Endothelial cell of umbilical vein (primary cell): ENCODE data around the gene SINHCAF. TPM values are rescaled to one million over a fixed set of nuclear protein-coding genes. Genes with fewer than 3 reads are reported as not detected.

Source experiments
- BruUV-seq: library from RNA; stranded (reverse); fragments of 400-500 nt; replicated peaks from 2 replicates; lab custom pipeline; 2021; lab: Mats Ljungman, UMichigan
- CTCF ChIA-PET: fragments of 300-600, 350-600 bp; sonication (Branson Sonifier 250); formaldehyde crosslinking; loops from one replicate; lab custom pipeline; 2021; ENCODE audit warnings: antibody characterized with exemption, inconsistent platforms; lab: Charles Lee
- POLR2A ChIA-PET: fragments of 300-600, 350-600 bp; sonication (Branson Sonifier 250); formaldehyde crosslinking; loops from one replicate; lab custom pipeline; 2021; ENCODE audit warnings: antibody characterized with exemption, inconsistent platforms; lab: Charles Lee
- DNase-seq: peaks from one replicate; pipeline ENCODE4 v3.0.0-alpha.2; 2011; ENCODE audit warnings: low read depth, low spot score
- FAIRE-seq: peaks from 2 replicates; lab custom pipeline; 2011; peaks lifted over from hg19 to GRCh38; lab: Jason Lieb, UNC
- H2AFZ ChIP-seq: 2 replicates; pipeline ENCODE4 v1.6.0; 2012; ENCODE audit warnings: low read depth, low read length, control low read depth, inconsistent platforms
- H3K27ac ChIP-seq: 2 replicates; pipeline ENCODE4 v1.5.1; 2011; ENCODE audit warnings: low read depth, mild to moderate bottlenecking, control low read depth, low read length, moderate library complexity; ENCODE audit not compliant: insufficient read depth
- H3K27me3 ChIP-seq, 2 experiments: 2 replicates each; pipeline versions ENCODE4 v1.6.0 to v1.6.1; 2011; ENCODE audit warnings: low read length in 2 of 2, mixed read lengths in 1 of 2; ENCODE audit not compliant: control insufficient read depth in 2 of 2, insufficient read depth in 2 of 2
- H3K36me3 ChIP-seq, 2 experiments: 2 replicates in 1 of 2; 3 replicates in 1 of 2; pipeline ENCODE4 v1.5.1; 2011; ENCODE audit warnings: low read length in 2 of 2, mild to moderate bottlenecking in 1 of 2, moderate library complexity in 1 of 2; ENCODE audit not compliant: control insufficient read depth in 2 of 2, insufficient read depth in 2 of 2; ENCODE audit errors: extremely low read depth in 1 of 2
- H3K4me1 ChIP-seq: 3 replicates; pipeline ENCODE4 v1.5.1; 2011; ENCODE audit warnings: mild to moderate bottlenecking, low read length; ENCODE audit not compliant: control insufficient read depth, insufficient read depth; ENCODE audit errors: extremely low read depth
- H3K4me2 ChIP-seq: 2 replicates; pipeline ENCODE4 v1.6.1; 2011; ENCODE audit warnings: low read length, control low read depth, mixed read lengths; ENCODE audit not compliant: insufficient read depth
- H3K4me3 ChIP-seq, 3 experiments: fragments of 200-600 bp in 1 of 3; sonication (generic), shearing (Covaris generic) in 1 of 3; replicated peaks in 1 of 3; 2 replicates each; pipeline ENCODE4 v1.5.1; 2011 to 2016; ENCODE audit warnings: control low read depth in 3 of 3, low read length in 3 of 3, mild to moderate bottlenecking in 2 of 3, inconsistent platforms in 1 of 3, low read depth in 1 of 3, moderate library complexity in 1 of 3; ENCODE audit not compliant: insufficient read depth in 1 of 3
- H3K79me2 ChIP-seq: 2 replicates; pipeline ENCODE4 v1.6.0; 2012; ENCODE audit warnings: low read length, inconsistent platforms; ENCODE audit not compliant: control insufficient read depth, insufficient read depth
- H3K9ac ChIP-seq: replicated peaks from 2 replicates; pipeline ENCODE3; 2011; ENCODE audit warnings: low read length, control low read depth; ENCODE audit not compliant: insufficient read depth; ENCODE audit errors: extremely low read depth
- H3K9me1 ChIP-seq: replicated peaks from 3 replicates; pipeline ENCODE4 v1.6.0; 2011; ENCODE audit warnings: mild to moderate bottlenecking, low read length; ENCODE audit not compliant: control insufficient read depth, insufficient read depth; ENCODE audit errors: extremely low read depth
- H3K9me3 ChIP-seq: replicated peaks from 2 replicates; pipeline ENCODE4 v1.5.1; 2012; ENCODE audit warnings: low read length, inconsistent platforms; ENCODE audit not compliant: control insufficient read depth, insufficient read depth
- H4K20me1 ChIP-seq: replicated peaks from 2 replicates; pipeline ENCODE3; 2011; ENCODE audit warnings: mild to moderate bottlenecking, low read length; ENCODE audit not compliant: control insufficient read depth, insufficient read depth; ENCODE audit errors: extremely low read depth
- EZH2 ChIP-seq: IDR thresholded peaks from 2 replicates; pipeline ENCODE4 v1.6.1; 2012; ENCODE audit warnings: borderline replicate concordance, low read depth, mild to moderate bottlenecking, moderate library complexity, low read length, inconsistent platforms; ENCODE audit not compliant: severe bottlenecking
- FOS ChIP-seq: IDR thresholded peaks from 2 replicates; pipeline ENCODE4 v1.6.1; 2011; ENCODE audit warnings: mild to moderate bottlenecking, low read length, moderate library complexity, borderline replicate concordance; ENCODE audit not compliant: insufficient read depth
- GATA2 ChIP-seq: IDR thresholded peaks from 2 replicates; pipeline ENCODE4 v1.7.0; 2011; ENCODE audit warnings: low read depth, mild to moderate bottlenecking, moderate library complexity, mixed read lengths, low read length; ENCODE audit not compliant: insufficient read length, insufficient read depth
- JUN ChIP-seq: IDR thresholded peaks from 2 replicates; pipeline ENCODE4 v1.6.1; 2011; ENCODE audit warnings: borderline replicate concordance, low read depth; ENCODE audit not compliant: insufficient read length, insufficient read depth
- MAX ChIP-seq: IDR thresholded peaks from 2 replicates; pipeline ENCODE4 v1.6.1; 2011; ENCODE audit not compliant: insufficient read depth, insufficient read length
- MYC ChIP-seq: IDR thresholded peaks from one replicate; pipeline ENCODE4 v1.6.1; 2011; ENCODE audit warnings: mild to moderate bottlenecking, low read depth, low read length
- POLR2A ChIP-seq: IDR thresholded peaks from 2 replicates; pipeline ENCODE4 v1.6.1; 2012; ENCODE audit warnings: low read depth, mild to moderate bottlenecking, control low read depth, low read length
- POLR2AphosphoS5 ChIP-seq: IDR thresholded peaks from 2 replicates; pipeline ENCODE4 v1.6.1; 2012; ENCODE audit warnings: low read depth, mild to moderate bottlenecking, control low read depth, low read length, moderate library complexity; ENCODE audit not compliant: insufficient read depth
- dilution Hi-C: fragments of 300-500 bp; cut with MboI; formaldehyde crosslinking; loops from one replicate; pipeline ENCODE4 v1.15.0; 2019; ENCODE audit warnings: low sequenced_read_pairs; ENCODE audit not compliant: extremely low pct_ligation_motif_present
- intact Hi-C: fragments of 100-400 bp; cut with micrococcal nuclease; formaldehyde crosslinking; loops from one replicate; pipeline ENCODE4 v1.10.0; 2022
- polyA plus RNA-seq, 4 experiments: library from polyadenylated mRNA; depleted of rRNA in 3 of 4; stranded (reverse) in 3 of 4; unstranded in 1 of 4; fragments of >200 nt; gene quantifications; 2 replicates each; pipeline versions ENCODE4 v1.2.1 to v1.2.3, GENCODE V29; 2011 to 2012; ENCODE audit warnings: missing spikeins in 1 of 4
- total RNA-seq: library from RNA; stranded (reverse); gene quantifications from 2 replicates; pipeline ENCODE4 v1.2.3, GENCODE V29; 2021
- TF ChIP-seq, protein P1 (sequence below), 2 donors: IDR thresholded peaks; 1 replicate in 1 of 2; 2 replicates in 1 of 2; pipeline ENCODE4 v1.5.1; 2011; ENCODE audit warnings: low read length in 2 of 2, mild to moderate bottlenecking in 2 of 2, moderate library complexity in 2 of 2, control low read depth in 1 of 2, inconsistent platforms in 1 of 2, low read depth in 1 of 2; ENCODE audit not compliant: insufficient read depth in 1 of 2; ENCODE audit errors: extremely low read depth in 1 of 2

SINHCAF gene
- total and polyA plus RNA-seq, 2 donors (not counting 3 experiments of a cell fraction or from before 2014, with no cell fraction given): 19.3 to 83.4 TPM

- Histone ChIP-seq H3K4me1 (no peaks in the 10 kb centered on the region), H4K20me1 (no peaks in the 10 kb centered on the region), H2AFZ (no peak overlapping the region), H3K79me2 (no peaks in the 10 kb centered on the region), H3K9me1 (no peaks in the 10 kb centered on the region), H3K4me2 (no peak overlapping the region), H3K9ac (no peak overlapping the region), H3K27me3 (no peaks in the 10 kb centered on the region), H3K4me3 (no peak overlapping the region), H3K27ac (no peak overlapping the region), H3K36me3 (no peaks in the 10 kb centered on the region), H3K9me3 (no peaks in the 10 kb centered on the region)
- dilution Hi-C loops: no loop called here
- no peak for TF ChIP-seq GATA2
- TF ChIP-seq, protein P1, sequence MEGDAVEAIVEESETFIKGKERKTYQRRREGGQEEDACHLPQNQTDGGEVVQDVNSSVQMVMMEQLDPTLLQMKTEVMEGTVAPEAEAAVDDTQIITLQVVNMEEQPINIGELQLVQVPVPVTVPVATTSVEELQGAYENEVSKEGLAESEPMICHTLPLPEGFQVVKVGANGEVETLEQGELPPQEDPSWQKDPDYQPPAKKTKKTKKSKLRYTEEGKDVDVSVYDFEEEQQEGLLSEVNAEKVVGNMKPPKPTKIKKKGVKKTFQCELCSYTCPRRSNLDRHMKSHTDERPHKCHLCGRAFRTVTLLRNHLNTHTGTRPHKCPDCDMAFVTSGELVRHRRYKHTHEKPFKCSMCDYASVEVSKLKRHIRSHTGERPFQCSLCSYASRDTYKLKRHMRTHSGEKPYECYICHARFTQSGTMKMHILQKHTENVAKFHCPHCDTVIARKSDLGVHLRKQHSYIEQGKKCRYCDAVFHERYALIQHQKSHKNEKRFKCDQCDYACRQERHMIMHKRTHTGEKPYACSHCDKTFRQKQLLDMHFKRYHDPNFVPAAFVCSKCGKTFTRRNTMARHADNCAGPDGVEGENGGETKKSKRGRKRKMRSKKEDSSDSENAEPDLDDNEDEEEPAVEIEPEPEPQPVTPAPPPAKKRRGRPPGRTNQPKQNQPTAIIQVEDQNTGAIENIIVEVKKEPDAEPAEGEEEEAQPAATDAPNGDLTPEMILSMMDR (IDR thresholded peaks at IDR 0.05; ENCODE audit: extremely low read depth in 1 of 2, insufficient read depth in 1 of 2, low read depth in 1 of 2, low read length in 2 of 2): no peak
- no peak for TF ChIP-seq POLR2AphosphoS5
- TF ChIP-seq MYC: no peak
- TF ChIP-seq EZH2: no peak
- TF ChIP-seq MAX: no peak
- TF ChIP-seq FOS: no peak
- TF ChIP-seq JUN: no peak
- TF ChIP-seq POLR2A: no peak
- POLR2A ChIA-PET: no interaction called here
- DNase-seq: no peak
- BruUV-seq: no TSS peak
- FAIRE-seq: no peak
- CTCF ChIA-PET: interaction anchor here (0.6 to 5.8 kb wide), 4 partner anchors 9 to 1558 kb away, joined by 3 to 81 read pairs (median 10); no protein-coding TSS in a partner anchor
- intact Hi-C loops: no loop called here
These were observed 65.1 kb downstream of the SINHCAF start for GRCh38 chr12:31260840-31261239.
